Measurements from ENCODE around the gene SEC11A. TPM values are rescaled to one million over a fixed set of nuclear protein-coding genes. Genes with fewer than 3 reads are reported as not detected.

SEC11A gene
- total and polyA plus RNA-seq, 8 donors: 159 to 279 (median 253) TPM

GRCh38 chr15:84669726-84670125 lies 46.2 kb downstream of the SEC11A start:
- no peak for ATAC-seq
- intact Hi-C loops (cut with DNase I): no loop called here
- Histone ChIP-seq H3K27me3 (no peaks in the 10 kb centered on the region), H3K4me1 (no peaks in the 10 kb centered on the region), H3K9me3 (no peaks in the 10 kb centered on the region), H3K4me3 (no peak overlapping the region), H3K36me3 (peaks cover 0 to 83% of the 10 kb centered on the region in 2 donors), H3K27ac (no peak overlapping the region)
- no peak for DNase-seq
- TF ChIP-seq CTCF (IDR thresholded peaks at IDR 0.05): no peak

DNA sequence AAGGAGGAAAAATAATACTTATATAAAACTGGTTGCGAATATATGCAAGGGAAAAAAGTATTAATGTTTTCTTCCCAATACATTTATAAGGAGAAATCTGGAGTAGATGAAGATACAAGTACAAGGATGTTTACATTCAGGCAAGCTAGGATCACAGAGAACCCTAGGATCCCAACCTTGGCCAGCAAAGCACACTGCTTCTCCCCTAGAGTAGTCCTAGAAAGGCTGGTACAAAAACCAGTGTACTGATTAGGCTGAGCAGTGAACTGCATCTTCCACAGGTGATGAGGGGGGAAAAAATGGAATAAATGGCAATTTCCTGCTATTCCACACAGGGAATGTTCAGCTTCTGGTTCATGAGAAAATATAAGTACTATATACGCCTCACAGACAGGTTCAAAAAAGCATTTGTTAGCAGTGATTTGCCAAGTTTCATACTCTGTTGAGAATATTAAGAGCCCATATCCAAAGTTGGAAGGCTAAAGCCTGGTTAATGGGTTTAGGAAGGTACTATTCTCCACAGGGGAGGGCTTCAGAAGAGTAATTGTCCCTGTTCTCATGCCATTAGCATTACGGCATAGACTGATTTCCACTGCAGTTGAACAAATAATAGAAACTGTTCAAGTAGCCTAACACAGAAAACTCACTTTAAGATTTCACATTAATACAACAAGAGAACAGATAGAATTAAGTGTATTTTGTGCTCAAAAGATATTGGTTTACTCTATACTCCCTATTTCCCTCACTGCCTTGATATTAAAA lies 47.5 kb downstream of the SEC11A start:
- DNase-seq (no peak), ATAC-seq (no peak)
- Histone ChIP-seq H3K4me3 (no peak overlapping the region), H3K36me3 (peaks cover 0 to 83% of the 10 kb centered on the region in 2 donors), H3K4me1 (no peaks in the 10 kb centered on the region), H3K27me3 (no peaks in the 10 kb centered on the region), H3K27ac (no peak overlapping the region), H3K9me3 (no peaks in the 10 kb centered on the region)
- intact Hi-C loops (cut with DNase I): no loop called here
- no peak for TF ChIP-seq CTCF (IDR thresholded peaks at IDR 0.05)

DNA sequence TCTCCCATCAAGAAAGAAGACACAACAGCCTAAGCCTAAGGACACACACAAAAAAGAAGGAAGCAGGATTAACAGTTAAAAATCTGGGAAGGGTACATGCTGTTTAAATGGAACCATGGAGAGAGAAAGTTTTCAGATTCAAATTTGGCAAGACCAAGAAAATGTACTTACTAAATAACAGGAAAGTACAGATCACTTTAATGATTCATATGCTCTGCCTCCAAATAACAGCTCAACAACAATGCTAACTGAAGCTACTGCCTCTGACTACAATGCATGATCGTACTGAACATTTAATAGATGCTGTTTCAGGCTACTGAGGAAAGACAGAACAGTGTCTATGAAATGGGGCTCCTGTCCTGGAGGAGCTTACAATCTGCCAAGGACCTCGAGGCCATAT lies 49.6 kb downstream of the SEC11A start:
- intact Hi-C loops (cut with DNase I): no loop called here
- Histone ChIP-seq H3K36me3 (peaks cover 0 to 79% of the 10 kb centered on the region in 2 donors), H3K9me3 (no peaks in the 10 kb centered on the region), H3K27me3 (no peaks in the 10 kb centered on the region), H3K4me3 (no peak overlapping the region), H3K4me1 (no peaks in the 10 kb centered on the region), H3K27ac (no peak overlapping the region)
- ATAC-seq: no peak
- no peak for TF ChIP-seq CTCF (IDR thresholded peaks at IDR 0.05)
- no peak for DNase-seq

DNA sequence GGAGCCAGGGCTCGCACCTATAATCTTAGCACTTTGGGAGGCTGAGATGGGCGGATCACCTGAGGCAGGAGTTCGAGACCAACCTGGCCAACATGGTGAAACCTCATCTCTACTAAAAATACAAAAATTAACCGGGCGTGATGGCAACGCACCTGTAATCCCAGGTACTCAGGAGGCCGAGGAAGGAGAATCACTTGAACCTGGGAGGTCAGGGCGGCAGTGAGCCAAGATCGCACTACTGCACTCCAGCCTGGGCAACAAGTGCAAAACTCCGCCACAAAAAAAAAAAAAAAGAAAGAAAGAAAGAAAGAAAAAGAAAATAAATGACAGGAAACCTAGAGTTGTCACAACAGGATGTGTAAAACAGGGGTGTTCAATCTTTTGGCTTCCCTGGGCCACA lies 54.9 kb downstream of the SEC11A start:
- no peaks in the 10 kb centered on the region for H3K9me3 ChIP-seq
- peaks cover 0 to 27% of the 10 kb centered on the region in 2 donors for H3K36me3 ChIP-seq
- ATAC-seq (no peak), DNase-seq (no peak)
- H3K4me3 ChIP-seq: no peak overlapping the region
- TF ChIP-seq CTCF (IDR thresholded peaks at IDR 0.05): no peak
- intact Hi-C loops (cut with DNase I): no loop called here
- peaks cover 0 to 20% of the 10 kb centered on the region in 2 donors for H3K4me1 ChIP-seq
- no peak overlapping the region for H3K27ac ChIP-seq
- no peaks in the 10 kb centered on the region for H3K27me3 ChIP-seq

- Histone ChIP-seq H3K4me1 (peaks cover 0 to 24% of the 10 kb centered on the region in 2 donors), H3K27me3 (no peaks in the 10 kb centered on the region), H3K4me3 (no peak overlapping the region), H3K9me3 (no peaks in the 10 kb centered on the region), H3K27ac (no peak overlapping the region), H3K36me3 (peaks cover 0 to 18% of the 10 kb centered on the region in 2 donors)
- DNase-seq (no peak), ATAC-seq (no peak)
- intact Hi-C loops (cut with DNase I): no loop called here
- TF ChIP-seq CTCF (IDR thresholded peaks at IDR 0.05): no peak
Observed at GRCh38 chr15:84659904-84660781, 55.8 kb downstream of the SEC11A start.

Data from left lung (tissue), 10 donors.